ENCODE measurements around the gene CFHR3.

GRCh38 chr1:196733091-196733970 lies 41.3 kb upstream of the CFHR3 start:
- TF ChIP-seq POLR2AphosphoS5 (IDR thresholded peaks at IDR 0.05): no peak
- TF ChIP-seq CTCF (IDR thresholded peaks at IDR 0.05): no peak
- TF ChIP-seq EP300 (IDR thresholded peaks at IDR 0.05): no peak
